Endodermal cell (in vitro differentiated cells): ENCODE measurements around the gene FERMT3. TPM values are rescaled to one million over a fixed set of nuclear protein-coding genes. Genes with fewer than 3 reads are reported as not detected.
A peak's percentile ranks its signal among the peaks of the same experiment; 100 is the strongest.

Experiments
- DNase-seq: peaks from one replicate; pipeline ENCODE4 v3.0.0-alpha.2; 2017
- H3K27ac ChIP-seq: 2 replicates; pipeline ENCODE4 v1.5.1; 2013; ENCODE audit warnings: mild to moderate bottlenecking, low read depth, low read length, moderate library complexity
- H3K27me3 ChIP-seq: 2 replicates; pipeline ENCODE4 v1.6.1; 2013; ENCODE audit warnings: mild to moderate bottlenecking, low read length, moderate library complexity; ENCODE audit not compliant: insufficient read depth, control insufficient read depth, poor library complexity, severe bottlenecking
- H3K36me3 ChIP-seq: 2 replicates; pipeline ENCODE4 v1.7.0; 2013; ENCODE audit warnings: mild to moderate bottlenecking, low read length, moderate library complexity; ENCODE audit not compliant: control insufficient read depth, insufficient read depth
- H3K4me1 ChIP-seq: one replicate; pipeline ENCODE4 v1.7.0; 2013; ENCODE audit warnings: low read length; ENCODE audit not compliant: control insufficient read depth, insufficient read depth
- H3K4me3 ChIP-seq: 2 replicates; pipeline ENCODE4 v1.5.1; 2013; ENCODE audit warnings: mild to moderate bottlenecking, low read length, moderate library complexity
- H3K9ac ChIP-seq: 2 replicates; pipeline ENCODE4 v1.6.1; 2013; ENCODE audit warnings: mild to moderate bottlenecking, low read length, moderate library complexity; ENCODE audit not compliant: poor library complexity, severe bottlenecking; ENCODE audit errors: extremely low read depth
- H3K9me3 ChIP-seq: 2 replicates; pipeline ENCODE4 v1.6.1; 2013; ENCODE audit warnings: mild to moderate bottlenecking, low read length, moderate library complexity; ENCODE audit not compliant: control insufficient read depth
- H3K27ac Mint-ChIP-seq: 2 replicates; pipeline ENCODE4 v1.8.0; 2020; ENCODE audit warnings: mixed read lengths
- H3K27me3 Mint-ChIP-seq: 2 replicates; pipeline ENCODE4 v1.8.0; 2021; ENCODE audit warnings: mild to moderate bottlenecking, mixed read lengths; ENCODE audit not compliant: insufficient read depth
- H3K36me3 Mint-ChIP-seq: 2 replicates; pipeline ENCODE4 v1.8.0; 2020; ENCODE audit warnings: low read depth, mixed read lengths
- H3K4me1 Mint-ChIP-seq: 2 replicates; pipeline ENCODE4 v1.8.0; 2020; ENCODE audit warnings: mixed read lengths
- H3K4me3 Mint-ChIP-seq: 2 replicates; pipeline ENCODE4 v1.8.0; 2020; ENCODE audit warnings: mild to moderate bottlenecking, moderate library complexity, mixed read lengths
- H3K9me3 Mint-ChIP-seq: 2 replicates; pipeline ENCODE4 v1.8.0; 2020; ENCODE audit warnings: mild to moderate bottlenecking, mixed read lengths
- WGBS, 2 experiments: methylation state at CpG; one replicate each; pipeline versions ENCODE4 v1.1.5 to v1.1.7; 2013; ENCODE audit warnings: missing lambda C conversion rate in 2 of 2, mixed read lengths in 1 of 2; ENCODE audit not compliant: insufficient coverage in 1 of 2, insufficient read length in 1 of 2; 5-methylcytosine and 5-hydroxymethylcytosine counted together
- total RNA-seq, 2 donors: library from RNA; stranded (reverse); fragmentation: NEBNext Ultra II Directional in 1 of 2; extraction: Animal tissue kit (Norgen Biotek cat#: 25700) in 1 of 2; gene quantifications; 2 replicates in 1 of 2; 3 replicates in 1 of 2; pipeline ENCODE4 v1.2.1, GENCODE V29; 2021
- TF ChIP-seq, protein P1 (sequence below): fragments of 200-600 bp; sonication (generic); conservative IDR thresholded peaks from 2 replicates; pipeline ENCODE4 v1.5.0; 2021; ENCODE audit warnings: antibody characterized with exemption, mild to moderate bottlenecking

FERMT3 gene
- total RNA-seq, 2 donors from 2014 or later: 4.2 to 5.3 TPM

DNA sequence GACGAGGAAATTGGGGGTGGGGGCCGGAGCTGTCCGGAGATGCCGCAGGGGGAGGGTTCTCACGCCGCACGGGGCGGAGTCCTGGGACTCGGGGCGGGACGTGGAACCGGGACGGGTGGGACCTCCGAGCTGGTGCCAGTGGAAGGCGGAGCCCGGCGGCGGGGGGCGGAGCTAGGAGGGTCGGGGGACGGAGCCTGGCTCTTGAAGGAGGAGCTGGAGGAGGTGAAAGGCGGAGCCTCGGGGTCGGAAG is 34.6 kb downstream of the FERMT3 start:
- peaks cover 4% of the 10 kb centered on the region for H3K4me1 ChIP-seq
- TF ChIP-seq, protein P1, sequence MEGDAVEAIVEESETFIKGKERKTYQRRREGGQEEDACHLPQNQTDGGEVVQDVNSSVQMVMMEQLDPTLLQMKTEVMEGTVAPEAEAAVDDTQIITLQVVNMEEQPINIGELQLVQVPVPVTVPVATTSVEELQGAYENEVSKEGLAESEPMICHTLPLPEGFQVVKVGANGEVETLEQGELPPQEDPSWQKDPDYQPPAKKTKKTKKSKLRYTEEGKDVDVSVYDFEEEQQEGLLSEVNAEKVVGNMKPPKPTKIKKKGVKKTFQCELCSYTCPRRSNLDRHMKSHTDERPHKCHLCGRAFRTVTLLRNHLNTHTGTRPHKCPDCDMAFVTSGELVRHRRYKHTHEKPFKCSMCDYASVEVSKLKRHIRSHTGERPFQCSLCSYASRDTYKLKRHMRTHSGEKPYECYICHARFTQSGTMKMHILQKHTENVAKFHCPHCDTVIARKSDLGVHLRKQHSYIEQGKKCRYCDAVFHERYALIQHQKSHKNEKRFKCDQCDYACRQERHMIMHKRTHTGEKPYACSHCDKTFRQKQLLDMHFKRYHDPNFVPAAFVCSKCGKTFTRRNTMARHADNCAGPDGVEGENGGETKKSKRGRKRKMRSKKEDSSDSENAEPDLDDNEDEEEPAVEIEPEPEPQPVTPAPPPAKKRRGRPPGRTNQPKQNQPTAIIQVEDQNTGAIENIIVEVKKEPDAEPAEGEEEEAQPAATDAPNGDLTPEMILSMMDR: no peak
- H3K36me3 ChIP-seq: peaks cover 28% of the 10 kb centered on the region
- H3K4me3 ChIP-seq: peak overlapping the region; percentile 95
- H3K36me3 Mint-ChIP-seq: peaks cover 33% of the 10 kb centered on the region
- no peaks in the 10 kb centered on the region for H3K27me3 Mint-ChIP-seq
- no peaks in the 10 kb centered on the region for H3K9me3 ChIP-seq
- H3K4me1 Mint-ChIP-seq: peaks cover 9% of the 10 kb centered on the region
- H3K9me3 Mint-ChIP-seq: no peaks in the 10 kb centered on the region
- H3K27ac Mint-ChIP-seq: peak overlapping the region; percentile 96
- H3K27me3 ChIP-seq: no peaks in the 10 kb centered on the region
- H3K27ac ChIP-seq: peak overlapping the region; percentile 99
- DNase-seq: peak; percentile 100
- peak overlapping the region; percentile 81 for H3K9ac ChIP-seq
- H3K4me3 Mint-ChIP-seq: peak overlapping the region; percentile 76
- 0% methylated on average over 24 of the region's 24 CpGs; no CpG with 5 or more reads in 1 of the 2 experiments for WGBS, 2 experiments

GRCh38 chr11:64241491-64242374 is 35.2 kb downstream of the FERMT3 start:
- TF ChIP-seq, protein P1: peak; percentile 16
- Histone ChIP-seq H3K4me3 (peak overlapping the region; percentile 95), H3K9me3 (no peaks in the 10 kb centered on the region), H3K36me3 (peaks cover 28% of the 10 kb centered on the region), H3K27me3 (no peaks in the 10 kb centered on the region), H3K27ac (peak overlapping the region; percentile 68), H3K9ac (peak overlapping the region; percentile 64), H3K4me1 (peaks cover 4% of the 10 kb centered on the region)
- 1 to 2% methylated on average over 11 to 63 of the region's 63 CpGs for WGBS, 2 experiments
- Mint-ChIP-seq H3K36me3 (peaks cover 33% of the 10 kb centered on the region), H3K9me3 (no peaks in the 10 kb centered on the region), H3K27me3 (no peaks in the 10 kb centered on the region), H3K4me1 (peaks cover 9% of the 10 kb centered on the region), H3K27ac (peak overlapping the region; percentile 96), H3K4me3 (peak overlapping the region; percentile 76)
- peak; percentile 86 for DNase-seq

DNA sequence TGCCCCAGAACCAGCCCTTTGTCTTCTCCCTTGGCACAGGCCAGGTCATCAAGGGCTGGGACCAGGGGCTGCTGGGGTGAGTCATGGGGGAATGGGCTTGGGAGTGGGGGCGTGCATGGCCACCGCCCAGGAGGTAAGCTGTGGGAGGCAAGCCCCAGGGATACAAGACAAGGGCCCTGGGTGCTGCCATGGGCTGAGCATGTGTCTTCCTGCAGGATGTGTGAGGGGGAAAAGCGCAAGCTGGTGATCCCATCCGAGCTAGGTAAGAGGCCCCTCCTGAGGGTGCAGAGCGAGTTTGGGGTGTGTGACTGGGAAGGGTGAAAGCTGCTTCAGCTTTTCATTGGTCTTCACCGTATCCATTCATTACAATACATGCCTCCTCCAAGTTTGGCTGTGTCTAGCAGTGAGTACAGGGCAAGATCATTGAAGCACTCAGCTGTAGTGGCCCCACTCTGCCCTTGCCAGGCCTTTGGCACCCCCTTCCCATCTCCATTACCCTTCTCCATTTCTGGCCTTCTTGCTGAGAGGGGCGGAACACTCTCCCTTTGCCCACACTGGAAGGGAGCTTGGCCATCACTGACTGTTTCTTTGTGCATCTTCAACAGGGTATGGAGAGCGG is 36.8 kb downstream of the FERMT3 start:
- no peak overlapping the region for H3K27ac ChIP-seq
- Mint-ChIP-seq H3K36me3 (peaks cover 24% of the 10 kb centered on the region), H3K27ac (peak overlapping the region; percentile 48), H3K4me1 (peaks cover 16% of the 10 kb centered on the region), H3K4me3 (peak overlapping the region; percentile 76), H3K9me3 (no peaks in the 10 kb centered on the region), H3K27me3 (no peaks in the 10 kb centered on the region)
- H3K4me1 ChIP-seq: peaks cover 7% of the 10 kb centered on the region
- WGBS, 2 experiments: 96 to 97% methylated on average over 4 to 8 of the region's 8 CpGs
- no peak for DNase-seq
- TF ChIP-seq, protein P1: no peak
- no peaks in the 10 kb centered on the region for H3K27me3 ChIP-seq
- peaks cover 23% of the 10 kb centered on the region for H3K36me3 ChIP-seq
- H3K4me3 ChIP-seq: no peak overlapping the region
- no peaks in the 10 kb centered on the region for H3K9me3 ChIP-seq
- no peak overlapping the region for H3K9ac ChIP-seq
